Measurements from ENCODE around the gene AP2M1.

DNA sequence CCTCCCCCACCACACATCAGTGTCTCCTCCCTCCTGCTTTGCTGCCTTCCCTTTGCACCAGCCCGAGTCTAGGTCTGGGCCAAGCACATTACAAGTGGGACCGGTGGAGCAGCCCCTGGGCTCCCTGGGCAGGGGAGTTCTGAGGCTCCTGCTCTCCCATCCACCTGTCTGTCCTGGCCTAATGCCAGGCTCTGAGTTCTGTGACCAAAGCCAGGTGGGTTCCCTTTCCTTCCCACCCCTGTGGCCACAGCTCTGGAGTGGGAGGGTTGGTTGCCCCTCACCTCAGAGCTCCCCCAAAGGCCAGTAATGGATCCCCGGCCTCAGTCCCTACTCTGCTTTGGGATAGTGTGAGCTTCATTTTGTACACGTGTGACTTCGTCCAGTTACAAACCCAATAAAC lies 9.0 kb downstream of the AP2M1 start:
- TF ChIP-seq POLR2AphosphoS5 (IDR thresholded peaks at IDR 0.05) (no peak), POLR2A (IDR thresholded peaks at IDR 0.05) (no peak)
- TF ChIP-seq, protein P1, sequence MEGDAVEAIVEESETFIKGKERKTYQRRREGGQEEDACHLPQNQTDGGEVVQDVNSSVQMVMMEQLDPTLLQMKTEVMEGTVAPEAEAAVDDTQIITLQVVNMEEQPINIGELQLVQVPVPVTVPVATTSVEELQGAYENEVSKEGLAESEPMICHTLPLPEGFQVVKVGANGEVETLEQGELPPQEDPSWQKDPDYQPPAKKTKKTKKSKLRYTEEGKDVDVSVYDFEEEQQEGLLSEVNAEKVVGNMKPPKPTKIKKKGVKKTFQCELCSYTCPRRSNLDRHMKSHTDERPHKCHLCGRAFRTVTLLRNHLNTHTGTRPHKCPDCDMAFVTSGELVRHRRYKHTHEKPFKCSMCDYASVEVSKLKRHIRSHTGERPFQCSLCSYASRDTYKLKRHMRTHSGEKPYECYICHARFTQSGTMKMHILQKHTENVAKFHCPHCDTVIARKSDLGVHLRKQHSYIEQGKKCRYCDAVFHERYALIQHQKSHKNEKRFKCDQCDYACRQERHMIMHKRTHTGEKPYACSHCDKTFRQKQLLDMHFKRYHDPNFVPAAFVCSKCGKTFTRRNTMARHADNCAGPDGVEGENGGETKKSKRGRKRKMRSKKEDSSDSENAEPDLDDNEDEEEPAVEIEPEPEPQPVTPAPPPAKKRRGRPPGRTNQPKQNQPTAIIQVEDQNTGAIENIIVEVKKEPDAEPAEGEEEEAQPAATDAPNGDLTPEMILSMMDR (IDR thresholded peaks at IDR 0.05): no peak

Measured in breast epithelium (tissue), 3 donors.